DOHH2 (cell line): ENCODE data around the gene STAT5B.

Experiments used
- H3F3A ChIP-seq: fragments of 200-600 bp; sonication (generic), shearing (Covaris generic); 2 replicates; pipeline ENCODE4 v1.6.0; 2016; ENCODE audit warnings: antibody characterized with exemption, mild to moderate bottlenecking; ENCODE audit not compliant: control insufficient read depth, insufficient read depth
- H3K27ac ChIP-seq: fragments of 200-600 bp; sonication (generic); 2 replicates; pipeline ENCODE4 v1.5.1; 2014; ENCODE audit warnings: low read depth, mild to moderate bottlenecking, low read length, moderate library complexity
- H3K27me3 ChIP-seq: fragments of 200-600 bp; sonication (generic); 2 replicates; pipeline ENCODE4 v1.6.1; 2014; ENCODE audit warnings: mild to moderate bottlenecking, low read length, mixed read lengths; ENCODE audit not compliant: control insufficient read depth
- H3K36me3 ChIP-seq: fragments of 200-600 bp; sonication (generic); 2 replicates; pipeline ENCODE4 v1.6.1; 2014; ENCODE audit warnings: mild to moderate bottlenecking, low read length, moderate library complexity, mixed read lengths; ENCODE audit not compliant: control insufficient read depth
- H3K4me1 ChIP-seq: fragments of 200-600 bp; sonication (generic); 2 replicates; pipeline ENCODE4 v1.6.1; 2014; ENCODE audit warnings: mild to moderate bottlenecking, low read length, mixed read lengths; ENCODE audit not compliant: control insufficient read depth
- H3K4me2 ChIP-seq: fragments of 200-600 bp; sonication (generic); 2 replicates; pipeline ENCODE4 v1.6.0; 2014; ENCODE audit warnings: mild to moderate bottlenecking, low read length, moderate library complexity
- H3K4me3 ChIP-seq: fragments of 200-600 bp; sonication (generic); 2 replicates; pipeline ENCODE4 v1.5.1; 2014; ENCODE audit warnings: mild to moderate bottlenecking, low read length, mixed read lengths
- H3K79me2 ChIP-seq: fragments of 200-600 bp; sonication (generic); 2 replicates; pipeline ENCODE4 v1.6.1; 2014; ENCODE audit warnings: mild to moderate bottlenecking, low read length, mixed read lengths; ENCODE audit not compliant: control insufficient read depth
- H3K9me2 ChIP-seq: fragments of 200-600 bp; sonication (generic); replicated peaks from 2 replicates; pipeline ENCODE4 v1.6.1; 2014; ENCODE audit warnings: mild to moderate bottlenecking, low read length, mixed read lengths; ENCODE audit not compliant: control insufficient read depth
- H3K9me3 ChIP-seq: fragments of 200-600 bp; sonication (generic); 2 replicates; pipeline ENCODE4 v1.6.1; 2014; ENCODE audit warnings: antibody characterized with exemption, low read length, mixed read lengths; ENCODE audit not compliant: control insufficient read depth, insufficient read depth
- H4K20me1 ChIP-seq: fragments of 200-600 bp; sonication (generic); 2 replicates; pipeline ENCODE4 v1.6.0; 2014; ENCODE audit warnings: low read depth, mild to moderate bottlenecking, antibody characterized with exemption, low read length, moderate library complexity; ENCODE audit not compliant: control insufficient read depth, insufficient read depth
- EZH2phosphoT487 ChIP-seq: fragments of 200-600 bp; sonication (generic); IDR thresholded peaks from 2 replicates; pipeline ENCODE4 v1.6.1; 2017; ENCODE audit warnings: borderline replicate concordance, mild to moderate bottlenecking, antibody characterized with exemption, low read length, moderate library complexity, mixed read lengths
- TF ChIP-seq, protein P1 (sequence below): fragments of 200-600 bp; sonication (generic); IDR thresholded peaks from one replicate; pipeline ENCODE4 v1.5.1; 2014; ENCODE audit warnings: antibody characterized with exemption, mild to moderate bottlenecking, low read depth, low read length; ENCODE audit not compliant: poor library complexity, severe bottlenecking

Gene STAT5B

GRCh38 chr17:42311240-42312034 is 35.2 kb upstream of the STAT5B start:
- no peak overlapping the region for H3K27ac ChIP-seq
- peaks cover 49% of the 10 kb centered on the region for H3K4me1 ChIP-seq
- H3K9me3 ChIP-seq: no peaks in the 10 kb centered on the region
- H3F3A ChIP-seq: peaks cover 14% of the 10 kb centered on the region
- no peaks in the 10 kb centered on the region for H3K27me3 ChIP-seq
- peak overlapping the region; percentile 85 for H3K4me2 ChIP-seq
- H4K20me1 ChIP-seq: no peaks in the 10 kb centered on the region
- H3K4me3 ChIP-seq: peak overlapping the region; percentile 66
- no peaks in the 10 kb centered on the region for H3K79me2 ChIP-seq
- no peaks in the 10 kb centered on the region for H3K9me2 ChIP-seq
- H3K36me3 ChIP-seq: no peaks in the 10 kb centered on the region
- no peak for TF ChIP-seq EZH2phosphoT487
- TF ChIP-seq, protein P1, sequence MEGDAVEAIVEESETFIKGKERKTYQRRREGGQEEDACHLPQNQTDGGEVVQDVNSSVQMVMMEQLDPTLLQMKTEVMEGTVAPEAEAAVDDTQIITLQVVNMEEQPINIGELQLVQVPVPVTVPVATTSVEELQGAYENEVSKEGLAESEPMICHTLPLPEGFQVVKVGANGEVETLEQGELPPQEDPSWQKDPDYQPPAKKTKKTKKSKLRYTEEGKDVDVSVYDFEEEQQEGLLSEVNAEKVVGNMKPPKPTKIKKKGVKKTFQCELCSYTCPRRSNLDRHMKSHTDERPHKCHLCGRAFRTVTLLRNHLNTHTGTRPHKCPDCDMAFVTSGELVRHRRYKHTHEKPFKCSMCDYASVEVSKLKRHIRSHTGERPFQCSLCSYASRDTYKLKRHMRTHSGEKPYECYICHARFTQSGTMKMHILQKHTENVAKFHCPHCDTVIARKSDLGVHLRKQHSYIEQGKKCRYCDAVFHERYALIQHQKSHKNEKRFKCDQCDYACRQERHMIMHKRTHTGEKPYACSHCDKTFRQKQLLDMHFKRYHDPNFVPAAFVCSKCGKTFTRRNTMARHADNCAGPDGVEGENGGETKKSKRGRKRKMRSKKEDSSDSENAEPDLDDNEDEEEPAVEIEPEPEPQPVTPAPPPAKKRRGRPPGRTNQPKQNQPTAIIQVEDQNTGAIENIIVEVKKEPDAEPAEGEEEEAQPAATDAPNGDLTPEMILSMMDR: no peak

DNA sequence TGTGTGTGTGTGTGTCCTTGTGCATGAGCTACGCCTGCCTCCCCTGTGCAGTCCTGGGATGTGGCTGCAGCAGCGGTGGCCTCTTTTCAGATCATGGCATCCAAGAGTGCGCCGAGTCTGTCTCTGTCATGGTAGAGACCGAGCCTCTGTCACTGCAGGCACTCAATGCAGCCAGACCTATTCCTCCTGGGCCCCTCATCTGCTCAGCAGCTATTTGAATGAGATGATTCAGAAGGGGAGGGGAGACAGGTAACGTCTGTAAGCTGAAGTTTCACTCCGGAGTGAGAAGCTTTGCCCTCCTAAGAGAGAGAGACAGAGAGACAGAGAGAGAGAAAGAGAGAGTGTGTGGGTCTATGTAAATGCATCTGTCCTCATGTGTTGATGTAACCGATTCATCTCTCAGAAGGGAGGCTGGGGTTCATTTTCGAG is 34.6 kb upstream of the STAT5B start:
- Histone ChIP-seq H3K27ac (no peak overlapping the region), H4K20me1 (no peaks in the 10 kb centered on the region), H3K4me1 (peaks cover 44% of the 10 kb centered on the region)

GRCh38 chr17:42309986-42310786 is 34.0 kb upstream of the STAT5B start:
- H3K9me2 ChIP-seq: no peaks in the 10 kb centered on the region
- TF ChIP-seq, protein P1: no peak
- TF ChIP-seq EZH2phosphoT487: no peak
- no peaks in the 10 kb centered on the region for H3K9me3 ChIP-seq
- H3K79me2 ChIP-seq: no peaks in the 10 kb centered on the region
- H3K4me3 ChIP-seq: no peak overlapping the region
- H3K27me3 ChIP-seq: no peaks in the 10 kb centered on the region
- H4K20me1 ChIP-seq: no peaks in the 10 kb centered on the region
- H3K4me1 ChIP-seq: peaks cover 38% of the 10 kb centered on the region
- H3K4me2 ChIP-seq: no peak overlapping the region
- H3K36me3 ChIP-seq: no peaks in the 10 kb centered on the region
- H3K27ac ChIP-seq: no peak overlapping the region
- peaks cover 5% of the 10 kb centered on the region for H3F3A ChIP-seq

More for the DNA sequence above, 34.6 kb upstream of the STAT5B start:
- Histone ChIP-seq H3K4me3 (no peak overlapping the region), H3K36me3 (no peaks in the 10 kb centered on the region), H3K9me3 (no peaks in the 10 kb centered on the region), H3K79me2 (no peaks in the 10 kb centered on the region), H3F3A (peaks cover 11% of the 10 kb centered on the region), H3K27me3 (no peaks in the 10 kb centered on the region), H3K4me2 (no peak overlapping the region), H3K9me2 (no peaks in the 10 kb centered on the region)
- no peak for TF ChIP-seq EZH2phosphoT487
- TF ChIP-seq, protein P1: no peak
